NCI-H2029 (cell line): ENCODE results near the gene PTPRF.

Experiments used
- DNase-seq: peaks from one replicate; lab custom pipeline; 2025; lab: John Stamatoyannopoulos, UW

Gene PTPRF

GRCh38 chr1:43582162-43582566, 51.5 kb downstream of the PTPRF start:
- peak; percentile 90 for DNase-seq

DNA sequence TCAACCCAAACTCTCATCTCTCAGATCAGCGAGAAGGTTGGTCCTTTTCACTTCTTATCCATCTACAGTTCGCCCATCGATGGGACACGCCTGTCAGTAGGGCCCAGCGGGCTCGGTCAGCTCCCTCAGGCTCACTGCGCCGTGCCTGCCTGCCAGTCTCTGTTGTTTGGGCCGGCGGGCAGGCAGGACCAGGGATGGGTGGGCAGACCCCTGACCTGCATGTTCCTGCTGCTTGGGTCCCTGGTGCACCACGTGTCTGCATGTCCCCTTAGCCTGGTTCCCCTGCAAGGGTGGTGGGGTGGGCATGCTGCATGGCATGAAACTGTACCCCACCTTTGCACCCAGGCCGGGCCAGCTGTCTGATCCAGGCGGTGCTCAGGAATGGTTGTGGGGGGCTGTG, 52.4 kb downstream of the PTPRF start:
- no peak for DNase-seq

DNA sequence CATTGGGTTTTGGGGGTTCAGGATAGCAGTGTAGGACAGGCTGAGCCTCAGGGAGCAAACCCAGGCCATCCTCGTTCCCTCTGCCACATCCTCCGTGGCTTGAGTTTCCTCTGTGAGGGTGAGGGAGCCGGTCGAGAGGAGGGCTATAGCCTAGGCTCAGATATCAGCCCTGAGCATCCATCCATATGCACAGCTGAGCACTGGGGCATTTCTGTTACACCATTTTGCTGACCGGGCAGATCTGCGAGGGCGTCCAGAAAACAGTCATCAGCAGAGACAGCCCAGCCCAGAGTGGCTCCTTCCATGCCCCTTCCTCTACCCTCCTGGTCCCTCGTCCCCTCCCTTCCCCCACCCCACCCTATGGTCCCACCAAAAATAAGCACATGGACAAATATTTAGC, 53.5 kb downstream of the PTPRF start:
- no peak for DNase-seq

GRCh38 chr1:43585557-43585956, 54.9 kb downstream of the PTPRF start:
- no peak for DNase-seq

DNA sequence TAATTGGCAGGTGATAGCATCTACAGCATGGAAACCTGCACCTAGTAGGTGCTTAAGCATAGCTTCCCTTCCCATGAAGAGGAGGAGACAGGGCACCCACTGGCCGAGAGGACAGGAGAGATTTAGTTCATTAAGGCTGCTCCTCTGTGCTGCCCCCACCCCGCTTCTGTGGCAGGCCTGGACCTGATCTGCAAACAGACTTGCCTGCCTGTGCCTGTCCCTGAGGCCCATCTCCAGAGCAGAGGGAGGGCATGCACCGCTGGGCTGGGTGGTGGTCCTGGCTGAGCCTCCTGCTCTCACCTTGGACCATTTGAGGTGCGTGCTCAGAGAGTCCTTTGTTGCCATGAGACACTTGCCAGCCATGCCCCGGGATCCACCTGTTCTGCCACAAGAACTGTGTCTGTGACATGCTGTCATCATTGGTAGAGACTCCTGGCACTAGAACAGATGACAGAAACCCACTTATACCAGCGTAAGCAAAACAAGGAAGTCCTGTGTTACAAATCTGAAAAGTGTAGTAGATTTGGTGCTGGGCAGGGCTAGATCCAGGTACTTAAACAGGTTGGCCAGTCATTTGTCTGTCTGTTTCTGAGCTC, 55.6 kb downstream of the PTPRF start:
- peak; percentile 97 for DNase-seq

DNA sequence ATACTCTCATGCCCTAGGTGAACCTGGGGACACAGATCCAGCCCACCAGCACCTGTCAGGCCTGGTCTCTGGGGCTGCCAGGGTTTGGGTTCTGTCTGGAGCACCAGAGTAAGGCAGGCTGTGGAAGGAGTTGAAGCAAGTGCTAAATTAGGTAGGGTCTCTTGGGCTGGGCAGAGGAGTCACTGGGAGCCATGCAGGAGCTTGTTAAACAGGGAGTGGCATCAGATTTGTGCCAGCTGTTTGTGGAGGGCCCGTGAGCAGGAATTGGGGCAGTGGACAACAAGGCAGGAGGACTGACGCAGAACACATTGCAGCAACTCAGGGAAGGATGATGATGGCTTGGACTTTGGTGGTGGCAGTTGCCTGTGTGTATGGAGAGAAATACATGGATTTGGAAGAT, 56.3 kb downstream of the PTPRF start:
- DNase-seq, result no peak

DNA sequence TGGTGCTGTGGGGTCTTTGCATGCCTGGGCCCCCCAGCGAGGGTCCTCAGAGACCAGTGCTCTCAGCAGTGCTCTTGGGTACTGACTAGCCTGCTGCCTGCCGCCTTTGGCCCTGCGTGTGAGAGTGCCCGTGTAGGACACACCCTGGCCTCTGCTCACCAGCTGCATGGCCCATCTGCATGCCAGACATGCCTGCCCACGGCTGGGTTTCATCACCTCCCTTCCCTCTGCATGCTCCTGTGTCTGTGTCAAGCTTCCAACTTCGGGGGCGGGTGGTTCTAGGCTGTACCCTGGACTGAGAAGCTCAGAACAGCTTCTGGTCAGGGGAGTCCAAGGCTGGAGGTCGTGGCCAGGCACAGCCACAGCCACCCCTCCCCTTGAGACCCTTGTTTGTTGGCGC, 56.9 kb downstream of the PTPRF start:
- DNase-seq, result no peak

DNA sequence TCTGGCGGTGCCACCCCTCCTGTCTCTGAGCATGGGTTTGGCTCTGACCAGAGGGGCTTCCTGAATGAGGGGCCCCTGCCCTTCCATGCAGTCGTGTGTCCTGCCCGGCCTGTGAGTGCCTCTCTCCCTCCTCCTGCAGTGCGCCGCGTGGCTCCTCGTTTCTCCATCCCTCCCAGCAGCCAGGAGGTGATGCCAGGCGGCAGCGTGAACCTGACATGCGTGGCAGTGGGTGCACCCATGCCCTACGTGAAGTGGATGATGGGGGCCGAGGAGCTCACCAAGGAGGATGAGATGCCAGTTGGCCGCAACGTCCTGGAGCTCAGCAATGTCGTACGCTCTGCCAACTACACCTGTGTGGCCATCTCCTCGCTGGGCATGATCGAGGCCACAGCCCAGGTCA, 57.9 kb downstream of the PTPRF start:
- no peak for DNase-seq

DNA sequence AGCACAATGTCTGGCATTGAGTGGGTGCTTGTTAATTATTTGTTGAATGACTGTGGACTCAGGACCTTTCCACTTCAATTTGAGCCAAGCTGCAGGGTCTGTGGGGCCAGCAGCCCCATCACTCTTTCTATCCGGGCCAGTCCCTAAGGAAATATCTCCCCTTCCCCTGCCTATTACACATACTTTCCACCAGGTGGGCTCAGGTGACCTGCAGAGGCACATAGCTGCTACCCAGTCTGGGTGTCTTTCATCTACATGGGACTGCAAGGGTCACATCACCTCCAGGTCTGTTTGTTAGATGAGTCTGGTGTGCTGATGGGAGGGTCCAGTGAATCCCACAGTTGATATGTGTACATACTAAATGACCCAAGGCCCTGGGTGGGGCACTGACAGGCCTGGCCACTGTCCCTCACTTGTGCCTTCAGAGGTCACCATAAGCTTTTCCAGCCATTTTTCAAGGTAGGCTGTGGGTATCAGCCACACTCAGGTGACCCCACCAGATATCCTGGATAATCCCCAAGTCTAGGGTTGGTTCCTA, 59.8 kb downstream of the PTPRF start:
- DNase-seq, result no peak

DNA sequence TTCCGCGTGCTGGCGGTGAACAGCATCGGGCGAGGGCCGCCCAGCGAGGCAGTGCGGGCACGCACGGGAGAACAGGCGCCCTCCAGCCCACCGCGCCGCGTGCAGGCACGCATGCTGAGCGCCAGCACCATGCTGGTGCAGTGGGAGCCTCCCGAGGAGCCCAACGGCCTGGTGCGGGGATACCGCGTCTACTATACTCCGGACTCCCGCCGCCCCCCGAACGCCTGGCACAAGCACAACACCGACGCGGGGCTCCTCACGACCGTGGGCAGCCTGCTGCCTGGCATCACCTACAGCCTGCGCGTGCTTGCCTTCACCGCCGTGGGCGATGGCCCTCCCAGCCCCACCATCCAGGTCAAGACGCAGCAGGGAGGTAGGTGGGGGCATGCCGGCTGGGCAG, 60.5 kb downstream of the PTPRF start:
- DNase-seq, result no peak

DNA sequence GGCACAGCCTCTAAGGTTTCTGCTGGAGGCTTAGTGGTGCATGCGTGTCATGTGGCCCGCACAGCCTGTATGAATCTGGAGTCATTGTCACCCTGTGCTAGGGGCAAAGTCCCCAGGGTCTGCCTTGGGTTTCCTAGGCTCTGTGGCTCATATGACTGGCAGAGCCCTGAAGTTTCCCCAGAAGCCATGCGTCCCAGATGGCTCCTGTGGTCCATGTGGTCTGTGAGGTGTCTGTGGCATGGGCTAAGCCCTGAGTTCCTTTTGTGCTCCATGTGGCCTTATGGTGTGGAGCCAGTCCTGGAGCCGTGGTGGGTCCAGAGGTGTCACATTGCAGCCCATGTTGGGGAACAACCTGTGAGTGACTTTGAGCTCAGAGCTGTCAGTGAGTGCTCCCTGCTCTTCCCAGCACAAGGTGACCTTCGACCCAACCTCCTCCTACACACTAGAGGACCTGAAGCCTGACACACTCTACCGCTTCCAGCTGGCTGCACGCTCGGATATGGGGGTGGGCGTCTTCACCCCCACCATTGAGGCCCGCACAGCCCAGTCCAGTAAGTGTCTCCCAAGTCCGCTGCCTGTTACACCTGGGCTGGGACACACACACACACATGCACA, 61.5 kb downstream of the PTPRF start:
- no peak for DNase-seq

- no peak for DNase-seq
These were observed 62.4 kb downstream of the PTPRF start for GRCh38 chr1:43592974-43593683.

DNA sequence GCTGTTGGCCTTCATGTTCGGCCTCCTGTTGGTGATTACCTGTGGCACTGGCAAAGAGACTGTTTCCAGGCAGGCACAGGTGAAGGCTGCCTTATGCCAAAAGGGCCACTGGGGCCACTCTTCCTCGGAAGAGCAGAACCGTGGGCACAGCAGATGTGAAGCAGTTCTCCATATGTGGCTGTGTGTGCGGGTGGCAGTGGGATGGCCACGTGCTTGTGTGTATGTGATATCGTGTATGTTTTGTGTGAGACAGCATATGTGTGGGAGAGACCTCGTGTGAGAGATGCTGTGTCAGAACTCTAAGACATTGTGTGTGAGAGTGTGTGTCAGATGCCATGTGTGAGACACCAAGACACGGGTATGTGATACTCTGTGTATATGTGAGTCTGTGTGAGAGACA, 65.9 kb downstream of the PTPRF start:
- no peak for DNase-seq

GRCh38 chr1:43597028-43597427, 66.3 kb downstream of the PTPRF start:
- no peak for DNase-seq

DNA sequence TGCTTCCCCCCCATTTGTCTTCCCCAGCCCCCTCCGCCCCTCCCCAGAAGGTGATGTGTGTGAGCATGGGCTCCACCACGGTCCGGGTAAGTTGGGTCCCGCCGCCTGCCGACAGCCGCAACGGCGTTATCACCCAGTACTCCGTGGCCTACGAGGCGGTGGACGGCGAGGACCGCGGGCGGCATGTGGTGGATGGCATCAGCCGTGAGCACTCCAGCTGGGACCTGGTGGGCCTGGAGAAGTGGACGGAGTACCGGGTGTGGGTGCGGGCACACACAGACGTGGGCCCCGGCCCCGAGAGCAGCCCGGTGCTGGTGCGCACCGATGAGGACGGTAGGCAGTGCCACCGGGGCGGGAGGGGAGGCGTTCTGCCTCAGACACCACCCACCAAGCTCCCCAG, 67.0 kb downstream of the PTPRF start:
- DNase-seq, result no peak

- no peak for DNase-seq
These were observed 67.9 kb downstream of the PTPRF start for GRCh38 chr1:43598622-43599021.

- DNase-seq, result no peak
These were observed 69.6 kb downstream of the PTPRF start for GRCh38 chr1:43600033-43601020.

DNA sequence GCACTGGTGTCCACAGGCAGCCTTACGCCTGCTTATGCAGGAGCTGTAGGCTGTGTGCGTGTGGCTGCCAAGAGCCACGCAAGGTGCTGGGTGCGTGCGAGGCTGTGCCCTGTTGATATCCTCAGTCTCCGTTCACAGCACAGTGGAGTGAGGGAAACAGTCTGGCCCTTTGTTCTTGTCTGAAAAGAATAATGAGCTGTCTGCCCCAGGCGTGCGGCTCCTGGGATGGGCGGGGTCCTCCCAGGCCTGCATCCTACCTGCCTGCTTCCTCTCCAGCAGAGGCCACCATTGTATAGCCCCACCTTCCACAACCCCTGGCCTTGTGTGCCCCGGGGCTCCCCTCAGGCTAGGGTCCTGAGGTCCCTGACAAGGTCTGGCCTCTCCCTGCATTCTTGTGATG, 72.3 kb downstream of the PTPRF start:
- DNase-seq, result no peak

GRCh38 chr1:43604192-43604591, 73.5 kb downstream of the PTPRF start:
- DNase-seq, result no peak

DNA sequence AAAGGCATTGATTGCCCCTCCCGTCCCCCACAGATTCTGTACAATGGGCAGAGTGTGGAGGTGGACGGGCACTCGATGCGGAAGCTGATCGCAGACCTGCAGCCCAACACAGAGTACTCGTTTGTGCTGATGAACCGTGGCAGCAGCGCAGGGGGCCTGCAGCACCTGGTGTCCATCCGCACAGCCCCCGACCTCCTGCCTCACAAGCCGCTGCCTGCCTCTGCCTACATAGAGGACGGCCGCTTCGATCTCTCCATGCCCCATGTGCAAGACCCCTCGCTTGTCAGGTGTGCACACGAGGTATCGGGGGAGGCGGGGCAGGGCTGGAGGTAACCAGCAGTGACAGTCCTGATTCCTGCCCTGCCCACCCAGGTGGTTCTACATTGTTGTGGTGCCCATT, 74.5 kb downstream of the PTPRF start:
- no peak for DNase-seq

DNA sequence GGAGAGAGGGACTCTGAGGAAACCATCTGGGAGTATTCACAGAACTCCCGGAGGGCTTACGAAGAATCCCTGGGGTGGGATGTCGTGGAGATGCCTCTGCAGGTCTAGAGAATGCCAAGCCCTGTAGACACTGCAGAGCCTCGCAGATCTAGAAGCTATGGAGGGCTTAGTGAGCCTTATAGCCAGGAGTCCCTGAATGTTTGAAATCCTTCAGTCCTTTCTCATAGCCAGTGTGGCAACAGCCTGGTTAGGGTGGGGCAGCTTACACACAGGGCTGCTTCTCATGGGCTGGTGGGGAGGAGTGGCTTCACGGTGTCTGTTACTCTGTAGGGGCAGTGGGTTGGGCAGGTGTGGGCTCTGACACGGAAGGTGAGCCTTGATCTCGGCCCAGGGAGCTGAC, 75.1 kb downstream of the PTPRF start:
- DNase-seq, result no peak

DNA sequence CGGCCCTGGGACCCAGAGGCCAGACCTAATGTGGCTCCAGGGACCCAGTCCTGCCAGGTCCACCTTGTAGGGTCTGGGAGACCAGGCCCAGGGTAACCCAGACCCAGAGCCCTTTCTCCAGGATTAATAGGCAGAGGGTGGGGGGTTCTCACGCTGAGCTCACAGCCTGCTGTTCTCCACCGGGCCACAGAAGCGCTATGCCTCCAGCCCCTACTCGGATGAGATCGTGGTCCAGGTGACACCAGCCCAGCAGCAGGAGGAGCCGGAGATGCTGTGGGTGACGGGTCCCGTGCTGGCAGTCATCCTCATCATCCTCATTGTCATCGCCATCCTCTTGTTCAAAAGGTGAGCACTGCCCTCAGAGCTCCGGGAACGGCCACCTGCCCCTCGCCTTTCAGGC, 75.9 kb downstream of the PTPRF start:
- DNase-seq, result no peak
